Esophagus squamous epithelium (tissue), 4 donors: ENCODE measurements around the gene DXO.

Source experiments
- CTCF ChIP-seq, 6 experiments: fragments of 450-650 bp in 4 of 6; fragments of 200-600 bp in 2 of 6; sonication (generic) in 2 of 6; IDR thresholded peaks; one replicate each; pipeline ENCODE4 v1.5.1; 2016 to 2019; ENCODE audit warnings: antibody characterized with exemption in 6 of 6, mild to moderate bottlenecking in 4 of 6, moderate library complexity in 4 of 6
- POLR2A ChIP-seq, 4 donors: fragments of 450-650 bp; IDR thresholded peaks; one replicate each; pipeline ENCODE4 v1.6.1; 2017; ENCODE audit warnings: antibody characterized with exemption in 4 of 4, mild to moderate bottlenecking in 4 of 4, moderate library complexity in 3 of 4

DNA sequence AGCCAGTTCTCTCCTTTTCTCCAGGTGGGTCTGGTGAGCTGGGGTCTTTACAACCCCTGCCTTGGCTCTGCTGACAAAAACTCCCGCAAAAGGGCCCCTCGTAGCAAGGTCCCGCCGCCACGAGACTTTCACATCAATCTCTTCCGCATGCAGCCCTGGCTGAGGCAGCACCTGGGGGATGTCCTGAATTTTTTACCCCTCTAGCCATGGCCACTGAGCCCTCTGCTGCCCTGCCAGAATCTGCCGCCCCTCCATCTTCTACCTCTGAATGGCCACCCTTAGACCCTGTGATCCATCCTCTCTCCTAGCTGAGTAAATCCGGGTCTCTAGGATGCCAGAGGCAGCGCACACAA, 26.8 kb downstream of the DXO start:
- TF ChIP-seq CTCF (IDR thresholded peaks at IDR 0.05), result no peak
- TF ChIP-seq POLR2A (IDR thresholded peaks at IDR 0.05), result no peak
